ENCODE data around the gene UTP18. TPM values are rescaled to one million over a fixed set of nuclear protein-coding genes. Genes with fewer than 3 reads are reported as not detected.
"Not testable (repeated sequence)": the region's sequence is repeated elsewhere in the genome, so short reads cannot be mapped to it uniquely, and the experiment has no call there.

UTP18 gene
- polyA plus RNA-seq, 1 donor (not counting 4 experiments of a cell fraction or from before 2014, with no cell fraction given): 42.7 TPM

DNA sequence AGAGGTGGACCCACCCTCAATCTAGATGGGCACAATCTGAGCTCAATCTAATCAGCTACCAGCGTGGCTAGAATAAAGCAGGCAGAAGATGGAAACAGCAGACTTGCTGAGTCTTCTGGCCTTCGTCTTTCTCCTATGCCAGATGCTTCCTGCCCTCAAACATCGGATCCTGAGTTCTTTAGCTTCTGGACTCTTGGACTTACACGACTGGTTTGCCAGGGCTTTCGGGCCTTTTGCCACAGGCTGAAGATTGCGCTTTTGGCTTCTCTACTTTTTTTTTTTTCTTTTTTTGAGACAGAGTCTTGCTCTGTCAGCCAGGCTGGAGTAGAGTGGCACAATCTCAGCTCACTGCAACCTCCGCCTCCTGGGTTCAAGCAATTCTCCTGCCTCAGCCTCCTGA is 65.1 kb downstream of the UTP18 start:
- Histone ChIP-seq H3K36me3 (ENCODE audit: control insufficient read depth in 2 of 2, extremely low read depth in 1 of 2, insufficient read depth in 2 of 2, low read length in 2 of 2) (no peaks in the 10 kb centered on the region), H3K9me1 (ENCODE audit: control insufficient read depth, extremely low read depth, insufficient read depth, low read length) (no peaks in the 10 kb centered on the region), H3K4me1 (ENCODE audit: control insufficient read depth, extremely low read depth, insufficient read depth, low read length) (no peaks in the 10 kb centered on the region), H3K9ac (ENCODE audit: control insufficient read depth, extremely low read depth, insufficient read depth, low read length) (no peak overlapping the region), H3K4me2 (ENCODE audit: control insufficient read depth, extremely low read depth, insufficient read depth, low read depth, low read length) (no peak overlapping the region), H2AFZ (ENCODE audit: control insufficient read depth, low read length) (no peak overlapping the region), H3K79me2 (ENCODE audit: control insufficient read depth, insufficient read depth, low read length) (no peaks in the 10 kb centered on the region), H3K4me3 (ENCODE audit: control insufficient read depth in 2 of 3, extremely low read depth in 1 of 3, insufficient read depth in 2 of 3, low read depth in 1 of 3, low read length in 3 of 3) (no peak overlapping the region), H3K27me3 (ENCODE audit: control insufficient read depth, extremely low read depth, insufficient read depth, low read length) (no peaks in the 10 kb centered on the region), H3K27ac (ENCODE audit: control insufficient read depth, insufficient read depth, low read length) (no peak overlapping the region), H3K9me3 (ENCODE audit: control insufficient read depth, low read depth, low read length) (no peaks in the 10 kb centered on the region), H4K20me1 (ENCODE audit: control insufficient read depth, extremely low read depth, insufficient read depth, low read length) (no peaks in the 10 kb centered on the region)
- no peak for TF ChIP-seq CTCF (optimal IDR thresholded peaks at IDR 0.05 in 1 of 3, IDR thresholded peaks at IDR 0.05 in 1 of 3, conservative IDR thresholded peaks at IDR 0.05 in 1 of 3; ENCODE audit: extremely low read depth in 1 of 3, insufficient read depth in 2 of 3, low read length in 3 of 3)
- TF ChIP-seq EZH2 (IDR thresholded peaks at IDR 0.05; ENCODE audit: low read length): no peak
- FAIRE-seq (no peak), DNase-seq (ENCODE audit: low read depth, low spot score) (no peak)
- dilution Hi-C loops (cut with MboI; ENCODE audit: extremely low pct_ligation_motif_present, low sequenced_read_pairs): no loop called here

DNA sequence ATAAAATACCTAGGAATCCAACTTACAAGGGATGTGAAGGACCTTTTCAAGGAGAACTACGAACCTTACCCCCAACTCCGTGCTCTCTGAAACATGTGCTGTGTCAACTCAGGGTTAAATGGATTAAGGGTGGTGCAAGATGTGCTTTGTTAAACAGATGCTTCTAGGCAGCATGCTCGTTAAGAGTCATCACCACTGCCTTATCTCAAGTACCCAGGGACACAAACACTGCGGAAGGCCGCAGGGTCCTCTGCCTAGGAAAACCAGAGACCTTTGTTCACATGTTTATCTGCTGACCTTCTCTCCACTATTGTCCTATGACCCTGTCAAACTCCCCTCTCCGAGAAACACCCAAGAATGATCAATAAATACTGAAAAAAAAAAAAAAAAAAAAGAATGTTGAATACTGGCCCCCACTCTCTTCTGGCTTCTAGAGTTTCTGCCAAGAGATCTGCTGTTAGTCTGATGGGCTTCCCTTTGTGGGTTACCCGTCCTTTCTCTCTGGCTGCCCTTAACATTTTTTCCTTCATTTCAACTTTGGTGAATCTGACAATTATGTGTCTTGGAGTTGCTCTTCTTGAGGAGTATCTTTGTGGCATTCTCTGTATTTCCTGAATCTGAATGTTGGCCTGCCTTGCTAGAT is 70.6 kb downstream of the UTP18 start:
- dilution Hi-C loops (cut with MboI; ENCODE audit: extremely low pct_ligation_motif_present, low sequenced_read_pairs); H3K4me3 ChIP-seq (ENCODE audit: control insufficient read depth in 2 of 3, extremely low read depth in 1 of 3, insufficient read depth in 2 of 3, low read depth in 1 of 3, low read length in 3 of 3); H3K27me3 ChIP-seq (ENCODE audit: control insufficient read depth, extremely low read depth, insufficient read depth, low read length); H2AFZ ChIP-seq (ENCODE audit: control insufficient read depth, low read length); H3K4me1 ChIP-seq (ENCODE audit: control insufficient read depth, extremely low read depth, insufficient read depth, low read length); H3K27ac ChIP-seq (ENCODE audit: control insufficient read depth, insufficient read depth, low read length); H3K79me2 ChIP-seq (ENCODE audit: control insufficient read depth, insufficient read depth, low read length); H3K9ac ChIP-seq (ENCODE audit: control insufficient read depth, extremely low read depth, insufficient read depth, low read length); H4K20me1 ChIP-seq (ENCODE audit: control insufficient read depth, extremely low read depth, insufficient read depth, low read length); H3K4me2 ChIP-seq (ENCODE audit: control insufficient read depth, extremely low read depth, insufficient read depth, low read depth, low read length); DNase-seq (ENCODE audit: low read depth, low spot score); H3K9me1 ChIP-seq (ENCODE audit: control insufficient read depth, extremely low read depth, insufficient read depth, low read length); FAIRE-seq; H3K36me3 ChIP-seq (ENCODE audit: control insufficient read depth in 2 of 2, extremely low read depth in 1 of 2, insufficient read depth in 2 of 2, low read length in 2 of 2); H3K9me3 ChIP-seq (ENCODE audit: control insufficient read depth, low read depth, low read length): not testable (repeated sequence)

Data from keratinocyte (primary cell).